Endothelial cell of umbilical vein (primary cell): ENCODE measurements around the gene PAGE4. TPM values are rescaled to one million over a fixed set of nuclear protein-coding genes. Genes with fewer than 3 reads are reported as not detected.

ENCODE experiments used
- BruUV-seq: library from RNA; stranded (reverse); fragments of 400-500 nt; replicated peaks from 2 replicates; lab custom pipeline; 2021; lab: Mats Ljungman, UMichigan
- CTCF ChIA-PET: fragments of 300-600, 350-600 bp; sonication (Branson Sonifier 250); formaldehyde crosslinking; loops from one replicate; lab custom pipeline; 2021; ENCODE audit warnings: antibody characterized with exemption, inconsistent platforms; lab: Charles Lee
- POLR2A ChIA-PET: fragments of 300-600, 350-600 bp; sonication (Branson Sonifier 250); formaldehyde crosslinking; loops from one replicate; lab custom pipeline; 2021; ENCODE audit warnings: antibody characterized with exemption, inconsistent platforms; lab: Charles Lee
- DNase-seq: peaks from one replicate; pipeline ENCODE4 v3.0.0-alpha.2; 2011; ENCODE audit warnings: low read depth, low spot score
- FAIRE-seq: peaks from 2 replicates; lab custom pipeline; 2011; peaks lifted over from hg19 to GRCh38; lab: Jason Lieb, UNC
- H2AFZ ChIP-seq: 2 replicates; pipeline ENCODE4 v1.6.0; 2012; ENCODE audit warnings: low read depth, low read length, control low read depth, inconsistent platforms
- H3K27ac ChIP-seq: 2 replicates; pipeline ENCODE4 v1.5.1; 2011; ENCODE audit warnings: low read depth, mild to moderate bottlenecking, control low read depth, low read length, moderate library complexity; ENCODE audit not compliant: insufficient read depth
- H3K27me3 ChIP-seq, 2 experiments: 2 replicates each; pipeline versions ENCODE4 v1.6.0 to v1.6.1; 2011; ENCODE audit warnings: low read length in 2 of 2, mixed read lengths in 1 of 2; ENCODE audit not compliant: control insufficient read depth in 2 of 2, insufficient read depth in 2 of 2
- H3K36me3 ChIP-seq, 2 experiments: 2 replicates in 1 of 2; 3 replicates in 1 of 2; pipeline ENCODE4 v1.5.1; 2011; ENCODE audit warnings: low read length in 2 of 2, mild to moderate bottlenecking in 1 of 2, moderate library complexity in 1 of 2; ENCODE audit not compliant: control insufficient read depth in 2 of 2, insufficient read depth in 2 of 2; ENCODE audit errors: extremely low read depth in 1 of 2
- H3K4me1 ChIP-seq: 3 replicates; pipeline ENCODE4 v1.5.1; 2011; ENCODE audit warnings: mild to moderate bottlenecking, low read length; ENCODE audit not compliant: control insufficient read depth, insufficient read depth; ENCODE audit errors: extremely low read depth
- H3K4me2 ChIP-seq: 2 replicates; pipeline ENCODE4 v1.6.1; 2011; ENCODE audit warnings: low read length, control low read depth, mixed read lengths; ENCODE audit not compliant: insufficient read depth
- H3K4me3 ChIP-seq, 3 experiments: fragments of 200-600 bp in 1 of 3; sonication (generic), shearing (Covaris generic) in 1 of 3; replicated peaks in 1 of 3; 2 replicates each; pipeline ENCODE4 v1.5.1; 2011 to 2016; ENCODE audit warnings: control low read depth in 3 of 3, low read length in 3 of 3, mild to moderate bottlenecking in 2 of 3, inconsistent platforms in 1 of 3, low read depth in 1 of 3, moderate library complexity in 1 of 3; ENCODE audit not compliant: insufficient read depth in 1 of 3
- H3K79me2 ChIP-seq: 2 replicates; pipeline ENCODE4 v1.6.0; 2012; ENCODE audit warnings: low read length, inconsistent platforms; ENCODE audit not compliant: control insufficient read depth, insufficient read depth
- H3K9ac ChIP-seq: replicated peaks from 2 replicates; pipeline ENCODE3; 2011; ENCODE audit warnings: low read length, control low read depth; ENCODE audit not compliant: insufficient read depth; ENCODE audit errors: extremely low read depth
- H3K9me1 ChIP-seq: replicated peaks from 3 replicates; pipeline ENCODE4 v1.6.0; 2011; ENCODE audit warnings: mild to moderate bottlenecking, low read length; ENCODE audit not compliant: control insufficient read depth, insufficient read depth; ENCODE audit errors: extremely low read depth
- H3K9me3 ChIP-seq: replicated peaks from 2 replicates; pipeline ENCODE4 v1.5.1; 2012; ENCODE audit warnings: low read length, inconsistent platforms; ENCODE audit not compliant: control insufficient read depth, insufficient read depth
- H4K20me1 ChIP-seq: replicated peaks from 2 replicates; pipeline ENCODE3; 2011; ENCODE audit warnings: mild to moderate bottlenecking, low read length; ENCODE audit not compliant: control insufficient read depth, insufficient read depth; ENCODE audit errors: extremely low read depth
- EZH2 ChIP-seq: IDR thresholded peaks from 2 replicates; pipeline ENCODE4 v1.6.1; 2012; ENCODE audit warnings: borderline replicate concordance, low read depth, mild to moderate bottlenecking, moderate library complexity, low read length, inconsistent platforms; ENCODE audit not compliant: severe bottlenecking
- FOS ChIP-seq: IDR thresholded peaks from 2 replicates; pipeline ENCODE4 v1.6.1; 2011; ENCODE audit warnings: mild to moderate bottlenecking, low read length, moderate library complexity, borderline replicate concordance; ENCODE audit not compliant: insufficient read depth
- GATA2 ChIP-seq: IDR thresholded peaks from 2 replicates; pipeline ENCODE4 v1.7.0; 2011; ENCODE audit warnings: low read depth, mild to moderate bottlenecking, moderate library complexity, mixed read lengths, low read length; ENCODE audit not compliant: insufficient read length, insufficient read depth
- JUN ChIP-seq: IDR thresholded peaks from 2 replicates; pipeline ENCODE4 v1.6.1; 2011; ENCODE audit warnings: borderline replicate concordance, low read depth; ENCODE audit not compliant: insufficient read length, insufficient read depth
- MYC ChIP-seq: IDR thresholded peaks from one replicate; pipeline ENCODE4 v1.6.1; 2011; ENCODE audit warnings: mild to moderate bottlenecking, low read depth, low read length
- POLR2A ChIP-seq: IDR thresholded peaks from 2 replicates; pipeline ENCODE4 v1.6.1; 2012; ENCODE audit warnings: low read depth, mild to moderate bottlenecking, control low read depth, low read length
- POLR2AphosphoS5 ChIP-seq: IDR thresholded peaks from 2 replicates; pipeline ENCODE4 v1.6.1; 2012; ENCODE audit warnings: low read depth, mild to moderate bottlenecking, control low read depth, low read length, moderate library complexity; ENCODE audit not compliant: insufficient read depth
- dilution Hi-C: fragments of 300-500 bp; cut with MboI; formaldehyde crosslinking; loops from one replicate; pipeline ENCODE4 v1.15.0; 2019; ENCODE audit warnings: low sequenced_read_pairs; ENCODE audit not compliant: extremely low pct_ligation_motif_present
- intact Hi-C: fragments of 100-400 bp; cut with micrococcal nuclease; formaldehyde crosslinking; loops from one replicate; pipeline ENCODE4 v1.10.0; 2022
- polyA plus RNA-seq, 4 experiments: library from polyadenylated mRNA; depleted of rRNA in 3 of 4; stranded (reverse) in 3 of 4; unstranded in 1 of 4; fragments of >200 nt; gene quantifications; 2 replicates each; pipeline versions ENCODE4 v1.2.1 to v1.2.3, GENCODE V29; 2011 to 2012; ENCODE audit warnings: missing spikeins in 1 of 4
- total RNA-seq: library from RNA; stranded (reverse); gene quantifications from 2 replicates; pipeline ENCODE4 v1.2.3, GENCODE V29; 2021
- TF ChIP-seq, protein P1 (sequence below), 2 donors: IDR thresholded peaks; 1 replicate in 1 of 2; 2 replicates in 1 of 2; pipeline ENCODE4 v1.5.1; 2011; ENCODE audit warnings: low read length in 2 of 2, mild to moderate bottlenecking in 2 of 2, moderate library complexity in 2 of 2, control low read depth in 1 of 2, inconsistent platforms in 1 of 2, low read depth in 1 of 2; ENCODE audit not compliant: insufficient read depth in 1 of 2; ENCODE audit errors: extremely low read depth in 1 of 2
- TF ChIP-seq, protein P2 (sequence below): IDR thresholded peaks from 2 replicates; pipeline ENCODE4 v1.6.1; 2011; ENCODE audit not compliant: insufficient read depth, insufficient read length

The PAGE4 gene
- total and polyA plus RNA-seq, 2 donors (not counting 3 experiments of a cell fraction or from before 2014, with no cell fraction given): not detected

DNA sequence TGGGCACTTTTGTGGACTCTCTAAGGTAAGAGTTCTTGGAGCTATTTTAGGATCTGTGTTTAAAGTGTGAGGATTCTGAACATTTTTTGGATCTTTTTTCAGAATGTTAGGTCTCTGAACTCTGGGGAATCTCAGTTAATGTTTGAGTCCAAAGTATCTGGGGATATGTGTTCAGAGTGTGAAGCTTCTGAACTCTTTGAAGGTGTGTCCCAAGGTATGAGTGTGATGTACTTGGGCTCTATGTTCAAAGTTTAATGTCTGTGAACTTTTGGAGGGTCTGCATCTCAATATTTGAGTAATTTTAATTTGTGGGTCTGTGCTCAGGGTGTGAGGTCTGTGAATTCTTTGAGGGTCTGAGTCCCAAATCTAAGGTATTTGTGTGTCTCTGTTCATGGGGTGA lies 35.4 kb upstream of the PAGE4 start:
- FAIRE-seq (no peak), DNase-seq (no peak)
- POLR2A ChIA-PET: no interaction called here
- H3K36me3 ChIP-seq: no peaks in the 10 kb centered on the region
- no peaks in the 10 kb centered on the region for H3K27me3 ChIP-seq
- dilution Hi-C loops (no loop called here), intact Hi-C loops (no loop called here)
- H2AFZ ChIP-seq: no peak overlapping the region
- no peaks in the 10 kb centered on the region for H3K9me3 ChIP-seq
- H3K4me2 ChIP-seq: no peak overlapping the region
- TF ChIP-seq JUN (no peak), EZH2 (no peak), POLR2AphosphoS5 (no peak), POLR2A (no peak), FOS (no peak), MYC (no peak), GATA2 (no peak)
- TF ChIP-seq, protein P1, sequence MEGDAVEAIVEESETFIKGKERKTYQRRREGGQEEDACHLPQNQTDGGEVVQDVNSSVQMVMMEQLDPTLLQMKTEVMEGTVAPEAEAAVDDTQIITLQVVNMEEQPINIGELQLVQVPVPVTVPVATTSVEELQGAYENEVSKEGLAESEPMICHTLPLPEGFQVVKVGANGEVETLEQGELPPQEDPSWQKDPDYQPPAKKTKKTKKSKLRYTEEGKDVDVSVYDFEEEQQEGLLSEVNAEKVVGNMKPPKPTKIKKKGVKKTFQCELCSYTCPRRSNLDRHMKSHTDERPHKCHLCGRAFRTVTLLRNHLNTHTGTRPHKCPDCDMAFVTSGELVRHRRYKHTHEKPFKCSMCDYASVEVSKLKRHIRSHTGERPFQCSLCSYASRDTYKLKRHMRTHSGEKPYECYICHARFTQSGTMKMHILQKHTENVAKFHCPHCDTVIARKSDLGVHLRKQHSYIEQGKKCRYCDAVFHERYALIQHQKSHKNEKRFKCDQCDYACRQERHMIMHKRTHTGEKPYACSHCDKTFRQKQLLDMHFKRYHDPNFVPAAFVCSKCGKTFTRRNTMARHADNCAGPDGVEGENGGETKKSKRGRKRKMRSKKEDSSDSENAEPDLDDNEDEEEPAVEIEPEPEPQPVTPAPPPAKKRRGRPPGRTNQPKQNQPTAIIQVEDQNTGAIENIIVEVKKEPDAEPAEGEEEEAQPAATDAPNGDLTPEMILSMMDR (IDR thresholded peaks at IDR 0.05; ENCODE audit: extremely low read depth in 1 of 2, insufficient read depth in 1 of 2, low read depth in 1 of 2, low read length in 2 of 2): no peak
- TF ChIP-seq, protein P2, sequence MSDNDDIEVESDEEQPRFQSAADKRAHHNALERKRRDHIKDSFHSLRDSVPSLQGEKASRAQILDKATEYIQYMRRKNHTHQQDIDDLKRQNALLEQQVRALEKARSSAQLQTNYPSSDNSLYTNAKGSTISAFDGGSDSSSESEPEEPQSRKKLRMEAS: no peak
- no peaks in the 10 kb centered on the region for H4K20me1 ChIP-seq
- H3K4me3 ChIP-seq: no peak overlapping the region
- H3K79me2 ChIP-seq: no peaks in the 10 kb centered on the region
- H3K9me1 ChIP-seq: no peaks in the 10 kb centered on the region
- H3K9ac ChIP-seq: no peak overlapping the region
- H3K27ac ChIP-seq: no peak overlapping the region
- no TSS peak for BruUV-seq
- CTCF ChIA-PET: no interaction called here
- H3K4me1 ChIP-seq: no peaks in the 10 kb centered on the region
